Left kidney (tissue), 2 donors: ENCODE data around the gene KCNMA1. TPM values are rescaled to one million over a fixed set of nuclear protein-coding genes. Genes with fewer than 3 reads are reported as not detected.
A peak's percentile ranks its signal among the peaks of the same experiment; 100 is the strongest.

Experiments used
- DNase-seq: peaks from one replicate; pipeline ENCODE4 v3.0.0-alpha.2; 2013
- polyA plus RNA-seq: library from polyadenylated mRNA; unstranded; fragments of 120-200 nt; gene quantifications from one replicate; pipeline ENCODE4 v1.2.1, GENCODE V29; 2013; ENCODE audit not compliant: insufficient read length

KCNMA1 gene
- polyA plus RNA-seq, 1 donor = 3.6 TPM

DNA sequence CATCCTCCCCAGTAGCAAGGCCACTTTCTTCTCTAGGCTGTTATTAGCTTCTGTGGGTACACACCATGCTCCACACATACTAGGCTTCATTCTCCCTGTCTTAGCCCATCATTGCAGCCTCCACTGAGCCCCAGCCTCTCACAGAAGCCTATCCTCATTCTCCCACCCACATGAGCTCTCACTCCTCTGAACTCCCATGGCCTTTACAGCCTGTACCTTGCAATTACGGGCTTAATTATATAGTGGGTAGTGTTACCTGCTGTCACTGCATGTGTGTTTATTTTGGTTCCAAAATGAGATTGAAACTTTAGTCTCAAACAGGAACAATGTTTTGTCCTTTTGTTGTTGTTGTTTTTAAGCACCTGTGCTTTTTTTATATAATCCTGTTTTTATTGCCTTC is 460.0 kb downstream of the KCNMA1 start:
- no peak for DNase-seq

DNA sequence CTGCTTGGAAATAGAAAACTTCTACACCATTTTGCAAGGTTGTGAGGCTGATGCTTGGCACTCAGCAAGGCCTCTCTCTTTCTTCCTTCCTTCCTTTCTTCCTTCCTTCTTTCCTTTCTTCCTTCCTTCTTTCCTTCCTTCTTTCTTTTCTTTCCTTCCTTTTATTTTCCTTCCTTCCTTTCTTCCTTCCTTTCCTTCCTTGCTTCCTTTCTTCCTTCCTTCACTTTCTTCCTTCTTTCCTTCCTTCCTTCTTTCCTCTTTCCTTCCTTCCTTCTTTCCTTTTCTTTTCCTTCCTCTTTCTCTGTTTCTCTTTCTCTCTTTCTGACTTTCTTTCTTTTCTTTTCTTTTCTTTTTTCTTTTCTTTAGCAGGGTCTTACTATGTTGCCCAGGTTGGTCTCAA is 460.4 kb downstream of the KCNMA1 start:
- DNase-seq = no peak

- no peak for DNase-seq
Observed at GRCh38 chr10:77176232-77176631, 461.4 kb downstream of the KCNMA1 start.

GRCh38 chr10:77175631-77176222 is 461.9 kb downstream of the KCNMA1 start:
- no peak for DNase-seq

DNA sequence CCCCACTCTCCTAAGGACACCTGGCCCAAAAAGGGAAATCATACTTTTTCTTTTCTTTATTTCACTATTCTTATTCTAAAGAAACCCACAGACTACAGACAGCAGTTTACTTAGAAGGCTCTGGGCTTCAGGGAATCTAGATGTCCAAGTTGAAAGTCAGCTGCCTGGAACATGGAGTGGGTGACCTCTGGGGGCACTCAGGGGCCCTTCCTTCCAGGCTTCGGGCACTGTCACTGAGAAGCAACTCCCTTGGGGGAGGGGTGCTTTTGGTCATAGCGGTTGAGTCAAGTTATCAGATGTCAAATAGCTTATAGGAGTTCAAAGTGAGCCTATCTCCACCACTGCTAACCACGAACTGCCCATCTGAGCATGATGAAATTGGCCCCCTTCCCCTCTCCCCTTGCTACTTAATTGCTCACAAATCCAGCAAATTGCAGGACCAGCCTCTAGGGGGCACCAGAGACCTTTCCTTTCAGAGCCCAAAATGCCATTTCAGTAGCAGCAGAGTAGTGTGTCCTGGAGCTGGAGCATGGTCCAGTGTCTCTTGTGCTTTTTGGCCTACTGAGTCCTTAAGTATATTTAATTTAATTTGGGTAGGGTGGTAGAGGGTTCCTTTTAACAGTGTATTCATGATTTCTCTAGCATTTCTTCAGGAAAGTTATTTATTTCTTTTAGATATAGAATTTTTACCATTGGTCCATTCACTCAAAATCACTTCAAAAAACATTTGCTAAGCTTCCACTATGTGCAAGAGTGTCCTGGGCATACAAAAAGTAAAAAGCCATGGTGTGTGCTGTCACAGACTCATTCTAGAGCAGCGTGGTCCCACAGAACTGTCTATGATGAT is 463.8 kb downstream of the KCNMA1 start:
- DNase-seq = peak; percentile 80

DNA sequence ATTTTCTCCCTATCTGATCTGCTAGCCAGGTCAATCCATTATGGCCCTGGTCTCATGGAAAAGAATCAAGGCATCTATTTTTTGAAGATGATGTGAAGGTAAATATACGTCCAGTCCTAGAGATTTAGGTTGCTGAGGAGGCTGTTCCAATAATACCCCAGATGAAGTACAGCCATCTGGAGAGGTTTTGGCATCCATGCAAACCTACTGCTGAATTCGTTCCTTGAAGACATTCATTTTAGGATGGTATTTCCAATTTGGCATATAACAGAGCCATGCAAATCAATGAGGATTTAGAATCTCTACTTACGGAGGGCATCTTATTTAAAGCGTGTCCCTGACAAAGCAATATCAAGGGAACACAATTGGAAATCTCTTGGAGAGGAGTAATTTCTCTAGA is 465.5 kb downstream of the KCNMA1 start:
- DNase-seq = no peak

DNA sequence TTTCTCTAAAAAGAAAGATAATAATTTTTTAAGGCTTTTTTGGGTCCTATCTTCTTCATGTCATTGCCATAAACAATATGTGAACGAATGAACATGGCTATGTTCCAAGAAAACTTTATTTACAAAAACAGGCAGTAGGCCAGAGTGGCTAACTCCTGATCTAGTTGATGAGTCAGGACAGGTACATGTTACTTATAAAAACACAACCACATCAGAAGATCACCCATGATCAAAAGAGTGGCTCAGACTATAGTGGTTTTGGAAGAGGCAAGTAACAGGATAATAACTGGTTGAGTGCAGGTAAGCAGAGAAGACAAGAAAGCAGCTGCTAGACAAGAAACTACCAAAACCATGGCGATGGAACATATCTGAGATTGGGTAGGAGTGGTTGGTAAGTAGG is 468.7 kb downstream of the KCNMA1 start:
- no peak for DNase-seq

DNA sequence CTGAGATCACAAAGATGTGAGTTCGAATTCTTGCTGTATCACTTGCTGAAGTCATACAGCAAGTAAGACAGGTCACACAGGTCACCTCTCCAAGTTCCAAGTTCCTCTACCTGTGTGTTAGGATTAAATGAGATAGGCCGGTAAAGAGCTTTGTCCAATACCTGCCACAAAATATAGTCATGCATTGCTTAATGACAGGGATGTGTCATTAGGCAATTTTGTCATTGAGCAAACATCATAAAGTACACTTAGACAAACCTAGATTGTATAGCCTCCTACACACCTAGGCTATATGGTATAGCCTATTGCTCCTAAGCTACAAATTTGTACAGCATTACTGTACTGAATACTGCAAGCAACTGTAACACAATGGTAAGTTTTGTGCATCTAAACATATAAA is 469.4 kb downstream of the KCNMA1 start:
- no peak for DNase-seq

DNA sequence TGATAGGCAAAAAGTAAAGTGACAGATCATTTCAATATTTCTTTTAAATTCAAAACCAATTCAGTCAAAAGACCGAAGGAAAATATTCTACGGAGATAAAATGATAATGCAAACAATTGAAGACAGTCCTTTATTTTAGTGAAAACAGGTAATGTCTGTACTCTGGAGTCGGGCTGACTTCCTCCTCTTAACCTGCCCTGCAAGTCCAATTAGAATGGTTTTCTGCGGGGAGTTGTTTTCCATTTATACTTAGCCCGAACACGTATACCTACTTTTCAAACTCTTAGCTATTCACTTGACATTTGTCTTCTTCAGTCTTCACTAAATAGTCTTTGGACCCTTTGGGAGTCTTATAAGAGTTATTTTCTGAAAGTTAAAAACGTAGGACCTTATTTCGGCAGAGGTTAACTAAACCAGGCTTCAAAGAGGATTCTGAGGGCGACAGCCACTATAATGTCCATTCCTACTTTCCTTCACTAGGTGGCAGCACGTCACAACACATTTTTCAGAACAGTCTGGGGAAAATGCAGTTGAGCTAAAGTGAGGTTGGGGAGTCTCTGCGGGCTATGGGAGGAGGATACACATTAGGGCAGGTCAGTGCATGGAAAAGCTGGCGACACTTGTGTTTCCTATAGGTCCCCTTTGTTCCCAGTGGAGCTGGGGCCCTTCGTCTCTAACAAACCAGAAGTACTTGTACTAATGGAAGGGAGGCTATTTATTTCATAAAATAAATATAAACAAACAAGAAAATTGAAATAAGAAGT is 472.0 kb downstream of the KCNMA1 start:
- DNase-seq = peak; percentile 71

DNA sequence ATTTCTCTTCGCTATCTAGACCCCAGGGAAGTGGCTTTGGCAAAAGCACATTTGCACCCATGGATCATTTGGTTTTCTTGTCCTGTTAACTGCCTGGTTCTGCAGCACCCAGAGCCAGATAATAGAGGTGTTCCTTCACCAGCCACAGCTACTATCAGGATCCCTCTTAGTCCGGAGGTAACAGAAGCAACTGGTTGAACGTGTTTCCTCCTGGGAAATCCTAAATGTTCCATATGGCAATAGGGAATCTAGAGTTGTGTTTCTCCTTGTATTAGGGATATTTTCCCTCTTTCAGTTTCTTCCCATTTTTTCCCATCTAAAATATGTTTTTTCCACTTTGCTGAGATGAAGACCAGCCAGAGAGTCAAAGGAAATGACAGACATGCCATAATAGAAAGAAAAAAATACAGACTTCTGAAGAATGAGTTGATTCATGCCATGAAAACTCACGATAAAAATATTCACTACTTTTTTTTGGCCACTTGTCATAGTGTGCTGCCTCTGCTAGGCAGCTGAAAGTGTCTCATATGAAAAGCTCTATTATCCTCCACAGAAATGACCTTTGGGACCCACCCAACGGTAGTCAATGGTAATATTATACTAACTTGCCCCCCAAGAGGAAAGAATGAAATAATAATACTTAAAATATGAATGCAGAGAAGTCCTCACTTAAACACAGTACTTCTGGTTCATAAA is 472.8 kb downstream of the KCNMA1 start:
- no peak for DNase-seq

DNA sequence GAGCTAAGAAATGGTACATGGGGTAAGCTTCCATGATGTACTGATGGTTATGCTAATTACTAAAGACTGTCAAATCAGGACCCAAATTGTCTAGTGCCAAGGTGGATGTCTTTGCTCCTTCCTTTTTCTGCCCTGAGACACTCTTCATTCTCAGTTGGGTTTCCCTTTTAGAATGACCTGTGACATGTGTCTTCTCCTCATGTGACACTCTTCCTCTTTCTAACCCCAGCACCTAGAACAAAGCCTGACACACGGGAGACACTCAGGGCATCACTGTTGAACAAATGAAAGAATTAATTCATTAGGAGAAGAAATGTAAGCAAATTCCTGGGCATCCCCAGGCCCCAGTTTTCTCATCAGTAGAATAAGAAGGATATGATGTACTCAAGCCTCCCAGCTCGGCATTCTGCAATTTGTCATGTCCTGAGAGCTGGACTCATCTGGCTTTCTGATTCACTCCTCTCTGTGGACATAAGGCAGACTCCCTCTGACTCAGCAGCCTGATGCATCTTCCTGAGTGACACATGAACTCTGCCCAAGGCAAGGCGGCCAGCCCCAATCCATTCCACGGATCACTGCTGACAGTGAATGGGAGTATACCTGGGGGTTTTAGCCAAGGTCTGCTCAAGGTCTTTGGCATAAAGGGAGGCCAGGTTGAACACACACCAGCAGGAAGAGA is 473.8 kb downstream of the KCNMA1 start:
- DNase-seq = peak; percentile 29

GRCh38 chr10:77162697-77163096 is 474.9 kb downstream of the KCNMA1 start:
- no peak for DNase-seq

DNA sequence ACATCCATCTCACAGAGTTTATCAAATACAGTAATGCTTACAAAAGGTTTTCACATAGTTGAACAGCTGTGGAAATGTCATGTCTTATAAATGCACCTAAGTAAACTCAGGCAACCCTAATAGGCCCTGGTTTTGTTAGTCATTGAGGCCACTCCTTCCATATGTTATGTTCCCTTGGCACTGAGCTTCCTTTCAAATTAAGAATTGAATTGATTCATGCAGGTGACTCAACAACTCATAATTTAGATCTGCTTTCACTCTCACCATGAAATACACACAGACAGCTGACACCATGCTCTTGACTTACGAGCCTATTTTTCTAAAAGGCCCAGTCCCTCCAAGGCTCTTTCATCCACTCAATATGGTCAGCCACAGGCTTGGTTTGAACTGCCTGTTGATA is 476.9 kb downstream of the KCNMA1 start:
- no peak for DNase-seq

DNA sequence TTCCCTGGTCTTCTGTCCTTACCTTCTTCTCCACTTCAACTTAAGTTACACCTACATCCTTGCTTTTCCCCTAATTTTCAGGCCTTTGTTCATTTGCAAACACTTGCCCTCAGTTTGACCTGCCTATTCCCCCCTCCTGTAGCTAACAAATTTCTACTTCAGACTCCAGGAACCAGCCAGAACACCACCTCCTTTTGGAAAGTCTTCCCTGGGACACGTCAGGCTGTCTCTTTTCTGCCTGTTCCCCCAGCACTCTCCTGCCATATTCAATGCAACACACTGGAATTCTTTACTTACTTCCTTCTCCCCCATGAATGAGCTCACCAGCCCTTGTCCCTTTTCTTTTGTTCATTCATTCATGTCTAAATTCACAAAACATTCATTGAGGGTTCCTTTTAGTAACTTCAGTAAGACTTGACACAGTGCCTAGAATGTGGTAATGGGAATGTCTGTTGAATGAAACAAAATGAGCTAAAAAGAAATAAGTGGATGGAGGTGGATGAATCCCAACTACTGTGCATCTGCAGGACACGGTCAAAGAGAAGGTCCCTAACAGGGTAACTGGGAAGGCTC is 478.0 kb downstream of the KCNMA1 start:
- DNase-seq = no peak

GRCh38 chr10:77158666-77159065 is 478.9 kb downstream of the KCNMA1 start:
- no peak for DNase-seq

GRCh38 chr10:77157248-77158019 is 480.2 kb downstream of the KCNMA1 start:
- no peak for DNase-seq

DNA sequence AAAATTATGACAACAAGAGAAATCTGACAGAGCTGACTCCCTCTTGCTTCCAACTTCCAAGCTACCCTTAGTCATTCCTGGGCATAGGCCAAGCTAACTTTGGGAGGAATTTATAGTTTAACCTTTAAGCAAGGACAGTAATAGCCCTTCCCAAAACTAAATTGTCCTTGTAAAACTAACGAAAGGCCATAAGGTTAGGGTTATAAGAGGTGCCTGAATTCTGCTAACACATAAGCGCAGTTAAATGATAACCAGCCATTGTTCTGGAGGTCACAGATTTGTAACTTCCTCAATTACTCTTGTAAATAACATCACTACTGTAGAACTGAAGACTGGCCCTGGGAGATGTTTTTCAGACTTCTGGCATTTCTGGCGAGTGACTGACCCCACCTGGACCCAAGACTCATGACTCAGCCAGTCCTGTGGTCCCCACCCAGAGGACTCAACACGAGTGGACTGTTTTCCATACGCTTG is 481.2 kb downstream of the KCNMA1 start:
- DNase-seq = no peak

DNA sequence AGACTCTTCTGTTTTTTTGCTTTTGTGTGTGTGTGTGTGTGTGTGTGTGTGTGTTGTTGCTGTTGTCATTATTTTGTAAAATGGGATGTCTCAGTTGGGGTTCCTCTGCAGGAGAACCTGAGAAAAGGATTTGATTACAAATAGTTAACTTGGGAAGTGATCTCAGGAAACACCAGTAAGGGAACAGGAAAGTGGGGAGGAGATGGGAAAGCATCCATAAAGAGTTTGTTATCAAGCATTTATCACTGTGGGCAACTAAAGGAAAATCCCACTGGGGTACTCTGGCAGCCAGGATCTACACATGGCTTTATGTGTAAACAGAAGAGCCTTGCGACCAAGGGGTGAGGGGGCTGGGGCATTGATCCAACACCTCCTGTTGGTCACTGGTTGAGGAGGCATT is 485.4 kb downstream of the KCNMA1 start:
- DNase-seq = no peak

DNA sequence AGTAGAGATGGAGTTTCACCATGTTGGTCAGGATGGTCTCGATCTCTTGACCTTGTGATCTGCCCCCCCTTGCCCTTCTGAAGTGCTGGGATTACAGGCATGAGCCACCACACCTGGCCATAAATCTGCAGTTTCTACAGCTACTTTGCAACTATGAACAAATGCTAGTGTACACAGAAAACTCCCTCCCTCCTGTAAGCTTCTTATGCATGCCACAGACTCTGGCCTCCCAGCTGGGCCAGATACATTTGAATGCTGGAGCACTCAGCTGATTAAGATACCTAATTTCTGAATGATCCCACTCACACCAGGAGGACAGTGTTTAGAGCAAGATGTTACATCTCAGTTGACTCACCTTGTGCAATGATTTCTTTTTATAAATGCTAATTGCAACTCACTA is 486.2 kb downstream of the KCNMA1 start:
- DNase-seq = no peak

- no peak for DNase-seq
Observed at GRCh38 chr10:77149706-77150105, 487.9 kb downstream of the KCNMA1 start.

- no peak for DNase-seq
Observed at GRCh38 chr10:77149001-77149400, 488.6 kb downstream of the KCNMA1 start.
